ENCODE data around the gene SAMD14.
A peak's percentile ranks its signal among the peaks of the same experiment; 100 is the strongest.

Gene SAMD14

DNA sequence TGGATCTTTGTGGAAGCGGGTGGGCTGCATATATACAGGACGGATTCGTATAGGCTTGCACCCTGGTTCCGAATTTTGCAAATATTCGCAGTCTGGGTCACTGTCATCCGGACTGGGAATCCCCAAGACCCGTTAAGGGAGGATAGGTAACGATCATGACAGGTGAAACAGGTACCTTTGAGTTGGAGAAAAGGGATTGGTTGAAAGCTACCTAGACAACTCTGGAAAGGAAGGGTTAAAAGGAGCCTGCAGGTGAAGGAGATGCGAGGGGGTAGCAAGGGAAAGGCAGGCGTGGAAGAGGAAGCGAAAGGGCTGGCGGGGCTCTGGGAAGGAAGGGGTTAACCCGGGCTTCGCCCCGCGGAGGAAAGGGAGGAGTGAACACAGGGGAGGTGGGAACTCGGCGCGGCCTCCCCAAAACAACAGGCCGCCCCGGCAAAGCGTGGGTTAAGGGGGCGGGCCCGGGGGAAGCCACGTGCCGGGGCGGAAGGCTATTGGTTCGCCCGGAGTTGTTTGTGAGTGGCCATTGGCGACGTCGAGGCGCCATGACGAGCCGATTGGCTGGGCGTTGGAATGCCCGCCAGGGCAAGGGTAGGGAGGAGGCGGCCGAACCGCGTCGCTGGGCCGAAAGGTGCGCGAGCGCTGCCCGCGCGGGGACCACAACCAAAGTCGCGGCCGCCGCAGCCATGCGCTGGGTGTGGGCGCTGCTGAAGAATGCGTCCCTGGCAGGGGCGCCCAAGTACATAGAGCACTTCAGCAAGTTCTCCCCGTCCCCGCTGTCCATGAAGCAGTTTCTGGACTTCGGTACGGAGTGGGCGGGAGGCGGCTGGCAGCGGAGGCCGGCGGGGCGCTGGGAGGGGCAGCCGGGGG lies 35.0 kb downstream of the SAMD14 start, which contains the start of gene PDK2:
Gene PDK2, plus strand, starts transcription at position 599 of the 867 bp plus-strand sequence. Its CDS starts 85 bp downstream, at position 684.
- peak; percentile 97 for DNase-seq

DNA sequence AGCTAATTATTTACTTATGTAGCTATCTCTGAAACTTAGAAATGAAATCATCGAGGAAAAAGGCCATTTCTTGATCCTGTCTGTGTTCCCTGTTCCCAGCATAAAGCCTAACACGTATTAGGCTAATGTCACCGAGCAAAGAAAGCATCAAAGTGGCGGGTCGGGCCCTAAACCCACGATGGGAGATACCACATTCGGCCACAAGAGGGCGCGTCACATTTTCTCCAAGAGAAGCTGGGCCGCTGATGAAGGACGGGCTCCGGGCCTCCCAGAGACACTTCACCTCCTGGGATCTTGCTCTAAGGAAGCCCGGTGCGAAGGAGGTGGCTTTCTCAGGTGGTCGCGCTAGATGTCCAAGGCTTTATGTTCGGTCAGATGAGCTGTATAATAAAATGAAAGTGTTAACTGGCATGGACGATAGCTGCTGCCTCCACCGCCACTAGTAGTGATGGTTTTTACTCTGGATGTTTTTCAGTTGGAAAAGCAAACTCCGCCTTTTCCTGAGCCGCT lies 35.7 kb downstream of the SAMD14 start:
- peak; percentile 86 to 90 for DNase-seq

DNA sequence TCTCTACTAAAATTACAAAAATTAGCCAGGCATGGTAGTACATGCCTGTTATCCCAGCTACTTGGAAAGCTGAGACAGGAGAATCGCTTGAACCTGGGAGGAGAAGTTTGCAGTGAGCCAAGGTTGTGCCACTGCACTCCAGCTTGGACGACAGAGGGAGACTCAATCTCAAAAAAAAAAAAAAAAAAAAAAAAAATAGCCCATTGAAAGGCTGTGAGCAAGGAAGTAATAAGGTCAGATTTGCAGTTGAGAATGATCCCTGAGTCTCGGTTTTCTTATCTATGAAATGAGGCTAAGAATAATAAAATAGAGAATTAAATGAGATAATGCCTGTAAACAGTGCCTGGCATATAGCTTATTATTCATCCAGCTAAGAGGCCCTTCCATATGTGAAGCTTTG lies 36.2 kb downstream of the SAMD14 start:
- DNase-seq: no peak

GRCh38 chr17:50093246-50093645 lies 36.7 kb downstream of the SAMD14 start:
- no peak for DNase-seq

GRCh38 chr17:50091918-50092285 lies 38.1 kb downstream of the SAMD14 start:
- no peak for DNase-seq

DNA sequence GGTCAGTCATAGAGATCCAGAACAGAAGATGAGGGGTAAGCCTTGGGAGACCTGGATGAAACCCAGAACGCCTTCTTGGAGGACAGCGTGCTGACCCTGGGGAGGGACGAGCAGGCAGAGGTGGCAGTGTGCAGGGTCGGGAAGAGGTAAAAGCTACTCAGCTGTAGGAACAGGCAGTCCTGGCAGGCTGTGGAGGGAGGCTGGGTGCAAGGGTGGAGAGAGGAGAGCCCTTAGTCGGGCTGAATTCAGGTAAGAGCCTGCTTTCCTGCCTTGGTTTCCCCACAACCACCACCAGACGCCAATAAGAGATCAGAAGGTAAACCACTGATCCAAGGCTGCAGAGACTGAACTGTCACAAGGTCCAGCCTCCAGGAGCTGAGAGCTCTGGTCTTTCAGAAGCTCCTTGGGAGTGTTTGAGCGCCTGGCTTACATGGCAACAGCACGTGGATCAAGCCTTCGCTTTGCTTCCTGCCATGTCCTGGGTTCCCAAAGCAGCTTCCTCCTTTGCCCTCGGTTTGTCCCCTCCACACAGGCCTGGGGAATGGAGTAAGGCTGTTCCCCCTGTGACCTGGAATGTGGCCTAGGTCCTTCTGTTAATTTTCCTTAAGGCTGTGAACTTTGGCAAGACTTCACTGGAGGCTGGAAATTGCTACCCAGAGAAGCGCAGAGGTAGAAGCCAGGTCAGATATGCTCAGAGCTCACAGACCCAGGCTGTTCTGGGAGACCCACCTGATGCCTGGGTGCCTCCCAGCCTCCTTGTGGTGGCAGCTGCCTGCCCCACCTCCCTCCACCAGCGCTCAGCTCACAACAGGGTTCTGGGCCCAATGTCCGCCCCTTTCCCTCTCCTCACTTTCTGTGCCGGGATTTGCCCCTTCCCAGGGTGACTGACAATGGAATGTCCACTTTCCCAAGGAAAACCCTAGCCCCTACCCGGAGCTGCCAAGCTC lies 38.7 kb downstream of the SAMD14 start:
- DNase-seq: no peak

GRCh38 chr17:50090071-50090470 lies 39.9 kb downstream of the SAMD14 start:
- DNase-seq: no peak

DNA sequence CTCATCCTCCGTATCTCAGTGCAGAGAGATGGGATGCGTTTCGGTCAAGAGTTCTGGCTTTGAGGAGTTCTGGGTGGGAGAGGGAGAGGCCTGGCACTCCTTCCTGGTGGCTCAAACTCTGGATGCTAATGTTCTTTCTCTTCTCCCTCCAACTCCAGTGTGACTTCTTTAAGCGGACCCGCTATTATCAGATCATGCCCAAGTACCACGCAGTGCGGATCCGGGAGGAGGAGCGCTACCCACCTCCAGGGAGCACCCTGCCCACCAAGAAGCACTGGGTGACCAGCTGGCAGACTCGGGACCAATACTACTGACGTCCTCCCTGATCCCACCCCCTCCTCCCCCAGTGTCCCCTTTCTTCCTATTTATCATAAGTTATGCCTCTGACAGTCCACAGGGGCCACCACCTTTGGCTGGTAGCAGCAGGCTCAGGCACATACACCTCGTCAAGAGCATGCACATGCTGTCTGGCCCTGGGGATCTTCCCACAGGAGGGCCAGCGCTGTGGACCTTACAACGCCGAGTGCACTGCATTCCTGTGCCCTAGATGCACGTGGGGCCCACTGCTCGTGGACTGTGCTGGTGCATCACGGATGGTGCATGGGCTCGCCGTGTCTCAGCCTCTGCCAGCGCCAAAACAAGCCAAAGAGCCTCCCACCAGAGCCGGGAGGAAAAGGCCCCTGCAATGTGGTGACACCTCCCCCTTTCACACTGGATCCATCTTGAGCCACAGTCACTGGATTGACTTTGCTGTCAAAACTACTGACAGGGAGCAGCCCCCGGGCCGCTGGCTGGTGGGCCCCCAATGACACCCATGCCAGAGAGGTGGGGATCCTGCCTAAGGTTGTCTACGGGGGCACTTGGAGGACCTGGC lies 40.8 kb downstream of the SAMD14 start:
- DNase-seq: no peak

- DNase-seq: no peak
Measured at GRCh38 chr17:50087912-50088405, 42.0 kb downstream of the SAMD14 start.

DNA sequence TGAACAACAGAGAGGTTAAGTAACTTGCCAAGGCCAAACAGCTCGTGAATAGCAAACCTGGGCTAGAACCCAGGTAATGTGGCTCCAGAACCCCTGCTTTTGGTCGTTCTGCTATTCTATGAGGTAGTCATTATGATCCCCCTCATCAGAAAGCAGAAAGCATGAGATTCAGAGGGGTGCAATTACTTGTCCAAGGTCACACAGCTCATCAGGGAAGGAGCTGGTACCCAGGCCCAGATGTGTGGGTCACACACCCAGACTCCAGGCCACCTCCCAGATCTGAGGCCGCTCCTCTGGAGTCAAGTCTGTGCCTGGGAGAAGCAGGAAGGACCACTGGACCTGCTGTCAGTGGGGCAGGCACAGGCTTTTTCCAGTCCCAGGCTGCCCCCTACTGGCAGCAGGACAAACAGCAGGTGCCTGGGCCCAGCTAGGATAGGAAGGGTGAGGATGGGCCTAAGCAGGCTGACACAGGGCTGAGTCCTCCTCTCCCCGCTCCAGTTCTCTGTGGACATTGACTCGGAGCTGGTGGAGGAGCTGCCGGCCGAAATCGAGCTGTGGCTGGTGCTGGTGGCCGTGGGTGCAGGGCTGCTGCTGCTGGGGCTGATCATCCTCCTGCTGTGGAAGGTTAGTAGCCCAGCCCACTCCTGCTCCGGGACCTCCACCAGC lies 42.6 kb downstream of the SAMD14 start:
- peak; percentile 70 to 80 for DNase-seq

- no peak for DNase-seq
Measured at GRCh38 chr17:50081757-50082156, 48.2 kb downstream of the SAMD14 start.

GRCh38 chr17:50080827-50081226 lies 49.1 kb downstream of the SAMD14 start:
- no peak for DNase-seq

DNA sequence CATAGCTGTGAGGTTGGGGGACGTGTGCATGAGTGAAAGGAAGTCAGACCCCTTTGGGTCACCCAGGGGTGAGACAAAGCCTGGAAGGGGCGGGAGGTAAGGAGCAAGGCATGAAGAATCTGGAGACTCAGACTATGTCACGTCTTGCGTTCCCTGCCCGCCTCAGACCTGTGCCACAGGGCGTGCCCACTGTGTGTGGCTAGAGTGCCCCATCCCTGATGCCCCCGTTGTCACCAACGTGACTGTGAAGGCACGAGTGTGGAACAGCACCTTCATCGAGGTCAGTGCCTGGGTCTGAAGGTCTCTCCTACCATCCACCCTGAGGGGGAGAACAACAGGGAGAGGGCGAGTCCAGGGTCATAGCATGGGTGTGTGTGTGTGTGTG lies 49.9 kb downstream of the SAMD14 start:
- no peak for DNase-seq

DNA sequence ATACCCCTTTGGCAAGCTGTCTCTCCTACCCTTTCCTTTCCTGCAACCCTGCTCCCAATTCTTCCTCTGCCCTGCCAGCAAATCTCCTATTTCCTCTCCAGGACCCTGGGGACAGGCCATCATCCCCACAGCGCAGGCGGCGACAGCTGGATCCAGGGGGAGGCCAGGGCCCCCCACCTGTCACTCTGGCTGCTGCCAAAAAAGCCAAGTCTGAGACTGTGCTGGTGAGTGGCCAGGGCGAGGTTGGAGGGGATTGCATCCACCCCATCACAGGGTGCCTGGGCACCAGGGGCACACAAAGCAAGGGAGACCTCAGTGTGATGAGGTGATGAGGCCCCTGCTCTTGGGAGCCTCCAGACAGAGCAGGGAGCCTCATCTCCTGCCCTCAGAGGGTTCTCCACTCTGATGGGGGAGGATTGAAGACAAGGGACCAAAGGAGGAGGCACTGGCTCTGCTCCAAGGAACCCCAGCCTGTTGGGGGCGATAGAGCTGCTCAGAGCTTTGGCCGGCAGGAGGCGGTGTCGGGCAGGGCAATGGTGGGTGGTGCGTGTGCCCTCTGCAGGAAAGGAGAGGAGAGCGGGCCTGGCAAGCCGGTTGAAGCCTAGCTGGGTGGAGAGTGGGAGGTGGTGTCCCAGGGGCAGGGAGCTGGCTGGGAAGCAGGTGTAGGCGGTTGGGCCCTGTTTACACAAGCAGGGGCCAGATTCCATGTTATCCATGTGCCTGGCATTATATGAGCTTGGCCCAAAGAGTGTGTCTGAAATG lies 50.4 kb downstream of the SAMD14 start:
- DNase-seq: peak in 1 of 2 donors; percentile 24

GRCh38 chr17:50078430-50078829 lies 51.5 kb downstream of the SAMD14 start:
- no peak for DNase-seq

- DNase-seq: no peak
Measured at GRCh38 chr17:50076591-50077235, 53.2 kb downstream of the SAMD14 start.

DNA sequence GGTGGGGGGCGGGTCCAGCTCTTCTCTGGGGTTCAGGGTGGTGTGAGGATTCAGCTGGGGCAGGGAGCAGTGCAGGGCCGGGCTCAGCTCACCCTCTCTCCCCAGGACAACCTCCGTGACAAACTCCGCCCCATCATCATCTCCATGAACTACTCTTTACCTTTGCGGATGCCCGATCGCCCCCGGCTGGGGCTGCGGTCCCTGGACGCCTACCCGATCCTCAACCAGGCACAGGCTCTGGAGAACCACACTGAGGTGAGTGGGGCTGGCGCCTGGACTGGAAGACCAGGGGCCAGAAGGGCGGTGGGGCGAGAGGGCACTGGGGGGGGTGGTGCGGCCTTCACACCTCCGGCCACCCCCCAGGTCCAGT lies 53.8 kb downstream of the SAMD14 start:
- DNase-seq: no peak

- DNase-seq: no peak
Measured at GRCh38 chr17:50075446-50076032, 54.4 kb downstream of the SAMD14 start.

DNA sequence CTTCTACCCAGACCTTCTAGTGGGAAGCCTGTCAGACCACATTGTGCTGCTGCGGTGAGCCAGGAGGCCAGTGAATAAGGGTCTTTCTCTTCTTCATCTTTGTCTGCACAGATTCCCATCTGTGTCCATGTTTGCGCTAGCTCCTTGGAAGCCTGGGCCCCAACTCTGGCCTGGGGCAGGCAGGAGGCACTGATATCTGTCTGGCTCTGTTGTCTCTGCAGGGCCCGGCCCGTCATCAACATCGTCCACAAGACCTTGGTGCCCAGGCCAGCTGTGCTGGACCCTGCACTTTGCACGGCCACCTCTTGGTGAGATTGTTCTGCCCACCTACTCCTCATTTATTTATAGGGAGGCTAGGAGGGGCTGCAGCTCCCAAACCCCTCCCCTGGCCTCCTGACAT lies 55.7 kb downstream of the SAMD14 start:
- no peak for DNase-seq

GRCh38 chr17:50072925-50073324 lies 57.0 kb downstream of the SAMD14 start:
- no peak for DNase-seq
